ENCODE measurements around the gene SOX6. TPM values are rescaled to one million over a fixed set of nuclear protein-coding genes. Genes with fewer than 3 reads are reported as not detected.

Gene SOX6
- total RNA-seq, 4 donors from 2014 or later, result 5.7 to 23.8 (median 18.4) TPM

DNA sequence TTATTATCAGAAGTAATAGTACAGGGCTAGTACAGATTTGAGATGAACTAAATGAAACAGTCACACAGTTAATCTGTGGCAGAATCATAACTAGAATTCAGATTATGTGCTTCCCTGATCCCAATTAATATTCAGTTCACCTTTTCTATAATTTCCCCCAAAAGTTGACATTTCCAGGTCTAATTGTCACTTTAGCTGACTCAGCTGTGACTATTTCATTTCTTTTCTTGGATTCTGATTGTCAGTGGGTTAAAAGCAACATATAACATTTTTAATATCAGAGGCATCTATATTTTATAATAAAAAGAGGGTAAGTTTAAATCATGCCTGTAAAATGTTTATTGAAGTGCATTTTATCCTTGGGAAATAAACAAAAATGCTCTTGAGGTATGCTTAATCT, 28.8 kb upstream of the SOX6 start:
- no peak overlapping the region for H3K4me3 ChIP-seq
- H3K27ac ChIP-seq, result no peak overlapping the region
- TF ChIP-seq, protein P1, sequence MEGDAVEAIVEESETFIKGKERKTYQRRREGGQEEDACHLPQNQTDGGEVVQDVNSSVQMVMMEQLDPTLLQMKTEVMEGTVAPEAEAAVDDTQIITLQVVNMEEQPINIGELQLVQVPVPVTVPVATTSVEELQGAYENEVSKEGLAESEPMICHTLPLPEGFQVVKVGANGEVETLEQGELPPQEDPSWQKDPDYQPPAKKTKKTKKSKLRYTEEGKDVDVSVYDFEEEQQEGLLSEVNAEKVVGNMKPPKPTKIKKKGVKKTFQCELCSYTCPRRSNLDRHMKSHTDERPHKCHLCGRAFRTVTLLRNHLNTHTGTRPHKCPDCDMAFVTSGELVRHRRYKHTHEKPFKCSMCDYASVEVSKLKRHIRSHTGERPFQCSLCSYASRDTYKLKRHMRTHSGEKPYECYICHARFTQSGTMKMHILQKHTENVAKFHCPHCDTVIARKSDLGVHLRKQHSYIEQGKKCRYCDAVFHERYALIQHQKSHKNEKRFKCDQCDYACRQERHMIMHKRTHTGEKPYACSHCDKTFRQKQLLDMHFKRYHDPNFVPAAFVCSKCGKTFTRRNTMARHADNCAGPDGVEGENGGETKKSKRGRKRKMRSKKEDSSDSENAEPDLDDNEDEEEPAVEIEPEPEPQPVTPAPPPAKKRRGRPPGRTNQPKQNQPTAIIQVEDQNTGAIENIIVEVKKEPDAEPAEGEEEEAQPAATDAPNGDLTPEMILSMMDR (IDR thresholded peaks at IDR 0.05), result no peak
- TF ChIP-seq EP300 (IDR thresholded peaks at IDR 0.05), result no peak
- TF ChIP-seq POLR2A (IDR thresholded peaks at IDR 0.05), result no peak

GRCh38 chr11:16382638-16383380, 26.5 kb upstream of the SOX6 start:
- no peak for TF ChIP-seq POLR2A (IDR thresholded peaks at IDR 0.05)
- TF ChIP-seq EP300 (IDR thresholded peaks at IDR 0.05), result no peak
- TF ChIP-seq, protein P1 (IDR thresholded peaks at IDR 0.05), result no peak
- no peaks in the 10 kb centered on the region for H3K36me3 ChIP-seq
- no peak for DNase-seq (ENCODE audit: low spot score in 2 of 2)
- no peaks in the 10 kb centered on the region for H3K9me3 ChIP-seq
- no peak overlapping the region for H3K4me3 ChIP-seq
- 74 to 76% methylated on average over 2 of the region's 2 CpGs for WGBS, 2 donors
- peak overlapping the region in 1 of 4 donors; percentile 26 for H3K27ac ChIP-seq
- H3K27me3 ChIP-seq, result no peaks in the 10 kb centered on the region
- H3K4me1 ChIP-seq, result peaks cover 0 to 15% (median 0%) of the 10 kb centered on the region in 4 donors

More for the DNA sequence above, 28.8 kb upstream of the SOX6 start:
- H3K36me3 ChIP-seq, result no peaks in the 10 kb centered on the region
- no peaks in the 10 kb centered on the region for H3K9me3 ChIP-seq
- H3K27me3 ChIP-seq, result no peaks in the 10 kb centered on the region
- H3K4me1 ChIP-seq, result peaks cover 0 to 15% (median 0%) of the 10 kb centered on the region in 4 donors
- DNase-seq (ENCODE audit: low spot score in 2 of 2), result no peak

- Histone ChIP-seq H3K4me3 (no peak overlapping the region), H3K36me3 (no peaks in the 10 kb centered on the region), H3K9me3 (no peaks in the 10 kb centered on the region), H3K27me3 (no peaks in the 10 kb centered on the region), H3K27ac (peak overlapping the region in 1 of 4 donors; percentile 26), H3K4me1 (peaks cover 0 to 15% (median 0%) of the 10 kb centered on the region in 4 donors)
- no peak for DNase-seq (ENCODE audit: low spot score in 2 of 2)
- no peak for TF ChIP-seq POLR2A (IDR thresholded peaks at IDR 0.05)
- TF ChIP-seq EP300 (IDR thresholded peaks at IDR 0.05), result no peak
- TF ChIP-seq, protein P1 (IDR thresholded peaks at IDR 0.05), result no peak
- WGBS, 2 donors, result 83 to 88% methylated on average over 5 of the region's 5 CpGs
These were observed 25.8 kb upstream of the SOX6 start for GRCh38 chr11:16382186-16382585.

DNA sequence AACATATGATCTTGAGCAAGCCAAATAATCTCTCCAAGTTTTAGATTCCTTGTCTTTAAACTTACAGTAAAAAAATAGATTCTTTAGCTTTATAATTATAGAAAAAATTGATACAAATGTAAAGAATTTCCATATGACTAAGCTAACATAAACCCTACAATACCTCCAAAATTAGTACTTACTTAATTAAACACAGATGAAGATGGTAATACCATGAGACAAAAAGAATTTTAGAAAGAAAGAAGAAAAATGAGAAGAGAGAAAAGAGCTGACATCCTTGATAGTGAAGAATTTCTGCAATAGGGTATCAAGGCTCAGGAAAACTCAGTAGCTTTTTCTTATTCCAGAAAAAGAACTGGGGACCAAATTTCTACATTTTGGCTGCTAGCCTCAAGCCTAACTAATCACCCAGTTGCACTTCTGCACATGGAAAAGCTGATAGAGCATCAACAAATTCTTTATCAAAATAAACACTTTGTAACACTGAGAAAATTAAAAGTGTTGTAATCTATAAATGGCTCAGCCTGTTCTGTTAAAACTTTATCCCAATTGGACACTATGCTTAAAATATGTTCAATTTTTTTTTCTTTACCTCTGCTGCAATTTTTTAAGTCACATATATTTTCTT, 24.7 kb upstream of the SOX6 start:
- Histone ChIP-seq H3K4me3 (no peak overlapping the region), H3K36me3 (no peaks in the 10 kb centered on the region), H3K27ac (no peak overlapping the region), H3K9me3 (no peaks in the 10 kb centered on the region), H3K4me1 (peaks cover 0 to 15% (median 0%) of the 10 kb centered on the region in 4 donors), H3K27me3 (no peaks in the 10 kb centered on the region)
- DNase-seq (ENCODE audit: low spot score in 2 of 2), result no peak
- TF ChIP-seq, protein P1 (IDR thresholded peaks at IDR 0.05), result no peak
- TF ChIP-seq EP300 (IDR thresholded peaks at IDR 0.05), result no peak
- TF ChIP-seq POLR2A (IDR thresholded peaks at IDR 0.05), result no peak

- DNase-seq (ENCODE audit: low spot score in 2 of 2), result no peak
- H3K9me3 ChIP-seq, result no peaks in the 10 kb centered on the region
- peaks cover 0 to 10% (median 0%) of the 10 kb centered on the region in 4 donors for H3K4me1 ChIP-seq
- no peaks in the 10 kb centered on the region for H3K36me3 ChIP-seq
- TF ChIP-seq, protein P1 (IDR thresholded peaks at IDR 0.05), result no peak
- TF ChIP-seq EP300 (IDR thresholded peaks at IDR 0.05) (no peak), POLR2A (IDR thresholded peaks at IDR 0.05) (no peak)
- 93 to 98% methylated on average over 2 of the region's 2 CpGs for WGBS, 2 donors
- no peak overlapping the region for H3K27ac ChIP-seq
- H3K4me3 ChIP-seq, result no peak overlapping the region
- no peaks in the 10 kb centered on the region for H3K27me3 ChIP-seq
These were observed 22.6 kb upstream of the SOX6 start for GRCh38 chr11:16378906-16379305.
